Prostate gland (tissue), 2 donors: Measurements from ENCODE around the gene NSMCE4A. TPM values are rescaled to one million over a fixed set of nuclear protein-coding genes. Genes with fewer than 3 reads are reported as not detected.
A peak's percentile ranks its signal among the peaks of the same experiment; 100 is the strongest.
"Not testable (repeated sequence)": the region's sequence is repeated elsewhere in the genome, so short reads cannot be mapped to it uniquely, and the experiment has no call there.

Source experiments
- DNase-seq: peaks from one replicate; pipeline ENCODE4 v3.0.0-alpha.2; 2019; ENCODE audit warnings: low spot score
- H3K27ac ChIP-seq, 2 donors: fragments of 200-600 bp; sonication (generic); 2 replicates each; pipeline ENCODE4 v1.5.1; 2017 to 2019
- H3K27me3 ChIP-seq: fragments of 200-600 bp; sonication (generic); replicated peaks from 2 replicates; pipeline ENCODE4 v1.5.1; 2019; ENCODE audit not compliant: insufficient read depth
- H3K36me3 ChIP-seq, 2 donors: fragments of 200-600 bp; sonication (generic); 1 replicate in 1 of 2; 2 replicates in 1 of 2; pipeline versions ENCODE4 v1.5.1 to v1.8.1; 2017 to 2019
- H3K4me1 ChIP-seq: fragments of 200-600 bp; sonication (generic); replicated peaks from 2 replicates; pipeline ENCODE4 v1.5.1; 2019
- H3K4me3 ChIP-seq, 2 donors: fragments of 200-600 bp; sonication (generic); 2 replicates each; pipeline ENCODE4 v1.5.1; 2017 to 2019
- H3K9me3 ChIP-seq: fragments of 200-600 bp; sonication (generic); 2 replicates; pipeline ENCODE4 v1.5.1; 2017
- POLR2A ChIP-seq: fragments of 450-650 bp; IDR thresholded peaks from one replicate; pipeline ENCODE4 v1.6.1; 2016; ENCODE audit warnings: antibody characterized with exemption, mild to moderate bottlenecking
- POLR2AphosphoS5 ChIP-seq: sonication (generic); formaldehyde crosslinking; IDR thresholded peaks from one replicate; pipeline ENCODE4 v1.6.1; 2017; ENCODE audit warnings: antibody characterized with exemption
- WGBS: methylation state at CpG from one replicate; pipeline ENCODE4 v1.1.5; 2018; 5-methylcytosine and 5-hydroxymethylcytosine counted together
- intact Hi-C: fragments of 100-400 bp; cut with DNase I; formaldehyde crosslinking; loops from one replicate; pipeline ENCODE4 v1.14.2; 2022
- total RNA-seq, 2 donors: library from RNA; depleted of rRNA; stranded (reverse); fragments of >200 nt; gene quantifications; one replicate each; pipeline ENCODE4 v1.1.0, GENCODE V29; 2016
- TF ChIP-seq, protein P1 (sequence below), 4 experiments: fragments of 200-600 bp in 2 of 4; fragments of 450-650 bp in 2 of 4; sonication (generic) in 2 of 4; IDR thresholded peaks; 1 replicate in 3 of 4; 2 replicates in 1 of 4; pipeline ENCODE4 v1.5.1; 2016 to 2019; ENCODE audit warnings: antibody characterized with exemption in 4 of 4, mild to moderate bottlenecking in 2 of 4, moderate library complexity in 2 of 4

Gene NSMCE4A, protein sequence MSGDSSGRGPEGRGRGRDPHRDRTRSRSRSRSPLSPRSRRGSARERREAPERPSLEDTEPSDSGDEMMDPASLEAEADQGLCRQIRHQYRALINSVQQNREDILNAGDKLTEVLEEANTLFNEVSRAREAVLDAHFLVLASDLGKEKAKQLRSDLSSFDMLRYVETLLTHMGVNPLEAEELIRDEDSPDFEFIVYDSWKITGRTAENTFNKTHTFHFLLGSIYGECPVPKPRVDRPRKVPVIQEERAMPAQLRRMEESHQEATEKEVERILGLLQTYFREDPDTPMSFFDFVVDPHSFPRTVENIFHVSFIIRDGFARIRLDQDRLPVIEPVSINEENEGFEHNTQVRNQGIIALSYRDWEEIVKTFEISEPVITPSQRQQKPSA
- 100 to 1,000 TPM in 1 of 2 donors, 10 to 100 TPM in 1; 90.1 to 105 TPM for total RNA-seq

DNA sequence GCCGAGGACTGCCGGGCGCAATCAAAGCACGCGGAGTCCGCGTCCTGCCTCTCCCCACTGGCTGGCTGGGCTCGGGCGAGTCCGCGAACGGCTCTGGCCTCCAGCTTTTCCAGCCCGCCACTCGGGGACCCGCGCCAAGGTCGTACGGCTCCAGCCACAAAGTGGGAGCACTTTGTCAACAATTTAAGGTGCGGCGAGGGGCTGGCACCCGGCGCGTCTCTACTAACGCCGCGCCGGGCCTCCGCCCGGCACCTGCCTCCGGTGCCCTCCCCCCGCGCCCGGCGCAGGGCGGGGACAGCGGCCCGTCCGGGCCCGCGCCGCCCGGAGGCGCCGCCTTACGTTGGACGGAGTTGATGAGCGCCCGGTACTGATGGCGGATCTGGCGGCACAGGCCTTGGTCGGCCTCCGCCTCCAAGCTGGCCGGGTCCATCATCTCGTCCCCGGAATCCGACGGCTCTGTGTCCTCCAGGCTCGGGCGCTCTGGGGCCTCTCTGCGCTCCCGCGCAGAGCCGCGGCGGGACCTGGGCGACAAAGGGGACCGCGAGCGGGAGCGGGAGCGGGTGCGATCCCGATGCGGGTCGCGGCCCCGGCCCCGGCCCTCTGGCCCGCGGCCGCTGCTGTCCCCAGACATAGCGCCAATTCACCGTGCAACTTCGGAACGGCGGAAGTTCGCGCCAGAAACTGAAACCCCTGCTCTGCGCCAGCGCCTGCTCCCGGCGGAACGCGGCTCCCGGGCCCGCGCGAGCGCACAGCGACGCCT lies at the start of gene NSMCE4A:
Gene NSMCE4A, minus strand, starts transcription at position 683 of the 760 bp plus-strand sequence. Its CDS starts 52 bp downstream, at position 631.
- intact Hi-C loops: loop anchor here (5.0 kb wide), 3 partner anchors 47 to 138 kb away; partner anchors contain the start of gene ATE1
- WGBS: under 1% methylated on average over 86 of the region's 101 CpGs
- TF ChIP-seq POLR2A: peak; percentile 43
- TF ChIP-seq, protein P1, sequence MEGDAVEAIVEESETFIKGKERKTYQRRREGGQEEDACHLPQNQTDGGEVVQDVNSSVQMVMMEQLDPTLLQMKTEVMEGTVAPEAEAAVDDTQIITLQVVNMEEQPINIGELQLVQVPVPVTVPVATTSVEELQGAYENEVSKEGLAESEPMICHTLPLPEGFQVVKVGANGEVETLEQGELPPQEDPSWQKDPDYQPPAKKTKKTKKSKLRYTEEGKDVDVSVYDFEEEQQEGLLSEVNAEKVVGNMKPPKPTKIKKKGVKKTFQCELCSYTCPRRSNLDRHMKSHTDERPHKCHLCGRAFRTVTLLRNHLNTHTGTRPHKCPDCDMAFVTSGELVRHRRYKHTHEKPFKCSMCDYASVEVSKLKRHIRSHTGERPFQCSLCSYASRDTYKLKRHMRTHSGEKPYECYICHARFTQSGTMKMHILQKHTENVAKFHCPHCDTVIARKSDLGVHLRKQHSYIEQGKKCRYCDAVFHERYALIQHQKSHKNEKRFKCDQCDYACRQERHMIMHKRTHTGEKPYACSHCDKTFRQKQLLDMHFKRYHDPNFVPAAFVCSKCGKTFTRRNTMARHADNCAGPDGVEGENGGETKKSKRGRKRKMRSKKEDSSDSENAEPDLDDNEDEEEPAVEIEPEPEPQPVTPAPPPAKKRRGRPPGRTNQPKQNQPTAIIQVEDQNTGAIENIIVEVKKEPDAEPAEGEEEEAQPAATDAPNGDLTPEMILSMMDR (IDR thresholded peaks at IDR 0.05): peak in 3 of 4 experiments; percentile 56 to 81 (median 78)
- TF ChIP-seq POLR2AphosphoS5: peak; percentile 15

DNA sequence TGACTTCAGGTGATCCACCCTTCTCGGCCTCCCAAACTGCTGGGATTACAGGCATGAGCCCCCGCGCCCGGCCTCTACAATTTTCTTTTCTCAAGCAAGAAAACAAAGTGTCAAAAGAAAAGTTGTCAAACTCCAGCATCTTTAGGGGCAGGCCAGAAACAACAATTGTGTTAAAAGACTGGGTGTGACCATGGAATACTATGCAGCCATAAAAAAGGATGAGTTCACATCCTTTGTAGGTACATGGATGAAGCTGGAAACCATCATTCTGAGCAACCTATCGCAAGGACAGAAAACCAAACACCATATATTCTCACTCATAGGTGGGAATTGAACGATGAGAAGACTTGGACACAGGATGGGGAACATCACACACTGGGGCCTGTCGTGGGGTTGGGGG lies 48.2 kb upstream of the NSMCE4A start:
- H3K4me1 ChIP-seq, H3K9me3 ChIP-seq, H3K27me3 ChIP-seq, H3K4me3 ChIP-seq, H3K36me3 ChIP-seq, DNase-seq, intact Hi-C loops: not testable (repeated sequence)
- H3K27ac ChIP-seq: peak overlapping the region; percentile 93 to 94
- 97% methylated on average over 7 of the region's 7 CpGs for WGBS

More for the DNA sequence above, at the start of gene NSMCE4A:
- H3K4me3 ChIP-seq: peak within 1 kb of the TSS; percentile 78 to 94
- DNase-seq: peak; percentile 70
- H3K36me3 ChIP-seq: no peaks in the 10 kb centered on the region
- no peaks in the 10 kb centered on the region for H3K9me3 ChIP-seq
- peak within 1 kb of the TSS; percentile 99 for H3K27ac ChIP-seq
- H3K4me1 ChIP-seq: no peaks in the 10 kb centered on the region
- no peaks in the 10 kb centered on the region for H3K27me3 ChIP-seq

DNA sequence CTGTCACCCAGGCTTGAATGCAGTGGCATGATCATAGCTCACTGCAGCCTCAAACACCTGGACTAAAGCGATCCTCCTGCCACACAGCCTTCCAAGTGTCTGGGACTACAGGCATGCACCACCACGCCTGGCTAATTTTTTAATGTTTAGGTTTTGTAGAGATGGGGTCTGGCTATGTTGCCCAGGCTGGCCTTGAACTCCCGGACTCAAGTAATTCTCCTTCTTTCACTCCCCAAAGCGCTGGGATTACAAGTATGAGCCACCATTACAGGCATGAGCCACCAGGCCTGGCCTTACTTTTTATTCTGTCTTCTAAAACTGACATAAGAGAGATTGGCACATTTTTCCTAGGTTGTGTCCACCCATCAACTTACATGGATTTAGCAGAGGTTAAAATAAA lies 47.3 kb upstream of the NSMCE4A start:
- WGBS: 78% methylated on average over 4 of the region's 4 CpGs
- Histone ChIP-seq H3K9me3 (no peaks in the 10 kb centered on the region), H3K27me3 (no peaks in the 10 kb centered on the region), H3K27ac (peak overlapping the region; percentile 93 to 94), H3K36me3 (no peaks in the 10 kb centered on the region), H3K4me1 (peaks cover 9% of the 10 kb centered on the region), H3K4me3 (peak overlapping the region in 1 of 2 donors; percentile 37)
- intact Hi-C loops: no loop called here
- no peak for TF ChIP-seq POLR2A
- TF ChIP-seq, protein P1 (IDR thresholded peaks at IDR 0.05): no peak
- TF ChIP-seq POLR2AphosphoS5: no peak
- DNase-seq: no peak

DNA sequence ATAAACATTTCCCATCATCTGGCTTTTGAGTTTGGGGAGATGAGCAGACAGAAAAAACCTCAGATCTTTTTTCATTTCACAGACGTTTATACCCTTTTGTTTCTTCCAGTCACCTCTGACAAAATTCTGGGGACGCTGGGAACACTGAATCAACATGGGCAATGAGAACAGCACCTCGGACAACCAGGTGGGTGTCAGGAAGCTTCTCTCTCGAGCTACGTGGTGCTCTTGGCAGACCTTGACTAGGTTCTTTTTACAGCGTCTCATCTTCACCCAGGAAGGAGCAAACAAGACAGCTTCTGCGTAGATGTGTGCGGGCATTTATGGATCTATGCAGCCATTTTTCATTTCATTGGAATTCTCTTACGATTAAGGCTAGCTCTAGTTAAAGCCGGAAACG lies 46.8 kb upstream of the NSMCE4A start:
- no peaks in the 10 kb centered on the region for H3K9me3 ChIP-seq
- WGBS: 28% methylated on average over 11 of the region's 11 CpGs
- H3K4me3 ChIP-seq: peak overlapping the region; percentile 13 to 37
- H3K27ac ChIP-seq: peak overlapping the region; percentile 93 to 94
- no peaks in the 10 kb centered on the region for H3K27me3 ChIP-seq
- no peaks in the 10 kb centered on the region for H3K36me3 ChIP-seq
- peaks cover 9% of the 10 kb centered on the region for H3K4me1 ChIP-seq
- intact Hi-C loops: no loop called here
- TF ChIP-seq, protein P1 (IDR thresholded peaks at IDR 0.05): no peak
- no peak for TF ChIP-seq POLR2AphosphoS5
- no peak for TF ChIP-seq POLR2A
- DNase-seq: peak; percentile 72

DNA sequence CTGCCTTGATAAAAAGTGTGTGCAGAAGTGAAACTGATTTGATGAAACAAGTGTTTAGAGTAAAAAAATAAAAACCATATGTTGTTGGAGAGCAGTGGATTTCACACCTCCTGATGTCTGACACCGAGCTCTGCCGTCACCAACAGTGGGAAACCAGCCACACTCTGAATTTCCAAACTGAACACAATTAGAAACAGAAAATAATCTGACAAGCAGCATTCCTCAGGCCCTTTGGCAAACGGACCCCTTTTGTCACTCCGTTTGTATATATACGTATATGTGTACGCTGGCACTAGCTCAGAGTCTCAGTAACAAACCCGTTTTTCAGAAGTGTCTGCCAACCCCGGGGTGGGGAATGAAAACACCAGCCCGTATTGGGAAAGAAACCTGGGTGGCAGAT lies 46.4 kb upstream of the NSMCE4A start:
- intact Hi-C loops: no loop called here

More for the DNA sequence above, 46.4 kb upstream of the NSMCE4A start:
- Histone ChIP-seq H3K4me3 (peak overlapping the region; percentile 13 to 37), H3K9me3 (no peaks in the 10 kb centered on the region), H3K27me3 (no peaks in the 10 kb centered on the region), H3K36me3 (no peaks in the 10 kb centered on the region), H3K27ac (peak overlapping the region; percentile 93 to 94), H3K4me1 (peaks cover 9% of the 10 kb centered on the region)
- DNase-seq: peak; percentile 94
- TF ChIP-seq, protein P1 (IDR thresholded peaks at IDR 0.05): no peak
- TF ChIP-seq POLR2AphosphoS5: peak; percentile 91
- peak; percentile 34 for TF ChIP-seq POLR2A
- 15% methylated on average over 9 of the region's 9 CpGs for WGBS
